KMS-11 (cell line): ENCODE results near the gene CCNB1.
A peak's percentile ranks its signal among the peaks of the same experiment; 100 is the strongest.

Experiments used
- H2AFZ ChIP-seq: fragments of 200-600 bp; sonication (generic); 2 replicates; pipeline ENCODE4 v1.6.1; 2016; ENCODE audit warnings: antibody characterized with exemption, mixed run types, low read depth
- H3K27ac ChIP-seq: fragments of 200-600 bp; sonication (generic); 2 replicates; pipeline ENCODE4 v1.6.1; 2016; ENCODE audit warnings: mild to moderate bottlenecking, mixed run types
- H3K27me3 ChIP-seq: fragments of 200-600 bp; sonication (generic); 2 replicates; pipeline ENCODE4 v1.6.1; 2017; ENCODE audit warnings: mild to moderate bottlenecking, low read depth, mixed run types, moderate library complexity; ENCODE audit not compliant: insufficient read depth
- H3K36me3 ChIP-seq: fragments of 200-600 bp; sonication (generic); 2 replicates; pipeline ENCODE4 v1.6.1; 2017; ENCODE audit warnings: mild to moderate bottlenecking, mixed run types; ENCODE audit not compliant: insufficient read depth
- H3K4me1 ChIP-seq: fragments of 200-600 bp; sonication (generic); 2 replicates; pipeline ENCODE4 v1.6.1; 2016; ENCODE audit warnings: mild to moderate bottlenecking, low read depth, mixed run types; ENCODE audit not compliant: poor library complexity, severe bottlenecking
- H3K4me2 ChIP-seq: fragments of 200-600 bp; sonication (generic); 2 replicates; pipeline ENCODE4 v1.7.0; 2016; ENCODE audit warnings: mild to moderate bottlenecking, mixed run types
- H3K4me3 ChIP-seq: fragments of 200-600 bp; sonication (generic); IDR thresholded peaks from 2 replicates; pipeline ENCODE4 v1.6.1; 2017; ENCODE audit warnings: low read depth, low read length, mixed read lengths; ENCODE audit not compliant: insufficient read depth
- H3K79me2 ChIP-seq: fragments of 200-600 bp; sonication (generic); 2 replicates; pipeline ENCODE4 v1.6.1; 2016; ENCODE audit warnings: low read depth, mixed run types; ENCODE audit not compliant: insufficient read depth
- H3K9ac ChIP-seq: fragments of 200-600 bp; sonication (generic); 2 replicates; pipeline ENCODE4 v1.6.1; 2016; ENCODE audit warnings: mild to moderate bottlenecking, mixed run types
- H4K20me1 ChIP-seq: fragments of 200-600 bp; sonication (generic); 2 replicates; pipeline ENCODE4 v1.6.1; 2016; ENCODE audit warnings: mild to moderate bottlenecking, mixed run types; ENCODE audit not compliant: insufficient read depth
- CTCF ChIP-seq: fragments of 200-600 bp; sonication (generic); conservative IDR thresholded peaks from 2 replicates; pipeline ENCODE4 v1.6.1; 2017; ENCODE audit warnings: low read depth, mild to moderate bottlenecking, antibody characterized with exemption, low read length, moderate library complexity, mixed read lengths

Gene CCNB1

GRCh38 chr5:69166686-69167492, at the start of gene CCNB1:
CCNB1 (plus strand) TSS chr5:69167150; CDS start chr5:69167263, 113 bp downstream.
- peaks cover 27% of the 10 kb centered on the region for H3K4me1 ChIP-seq
- H3K27me3 ChIP-seq = no peaks in the 10 kb centered on the region
- peak within 1 kb of the TSS; percentile 89 for H2AFZ ChIP-seq
- H3K36me3 ChIP-seq = peaks cover 8% of the 10 kb centered on the region; the same call in 1 of the 2 replicates
- H3K9ac ChIP-seq = peak within 1 kb of the TSS; percentile 83
- H4K20me1 ChIP-seq = no peaks in the 10 kb centered on the region
- H3K4me3 ChIP-seq = peak within 1 kb of the TSS; percentile 38
- H3K79me2 ChIP-seq = peaks cover 42% of the 10 kb centered on the region
- peak within 1 kb of the TSS; percentile 85 for H3K4me2 ChIP-seq
- H3K27ac ChIP-seq = peak within 1 kb of the TSS; percentile 79
- no peak for TF ChIP-seq CTCF

DNA sequence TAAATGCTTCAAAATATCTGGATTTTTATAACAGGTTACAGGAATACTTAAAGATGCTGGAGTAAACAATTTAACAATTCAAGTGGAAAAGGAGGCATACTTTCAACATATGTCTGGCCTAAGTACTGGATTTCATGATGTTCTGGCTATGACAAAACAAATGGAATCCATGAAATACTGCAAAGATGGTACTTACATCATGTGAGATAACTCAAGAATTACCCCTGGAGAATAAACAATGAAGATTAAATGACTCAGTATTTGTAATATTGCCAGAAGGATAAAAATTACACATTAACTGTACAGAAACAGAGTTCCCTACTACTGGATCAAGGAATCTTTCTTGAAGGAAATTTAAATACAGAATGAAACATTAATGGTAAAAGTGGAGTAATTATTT, 37.5 kb upstream of the CCNB1 start:
- no peaks in the 10 kb centered on the region for H4K20me1 ChIP-seq
- no peak overlapping the region for H3K9ac ChIP-seq
- no peak overlapping the region for H3K4me2 ChIP-seq
- no peaks in the 10 kb centered on the region for H3K79me2 ChIP-seq
- no peak overlapping the region for H3K4me3 ChIP-seq
- H3K27me3 ChIP-seq = no peaks in the 10 kb centered on the region
- no peak overlapping the region for H2AFZ ChIP-seq
- H3K36me3 ChIP-seq = no peaks in the 10 kb centered on the region; the same call in 1 of the 2 replicates
- no peak for TF ChIP-seq CTCF
- no peaks in the 10 kb centered on the region for H3K4me1 ChIP-seq
- H3K27ac ChIP-seq = no peak overlapping the region

DNA sequence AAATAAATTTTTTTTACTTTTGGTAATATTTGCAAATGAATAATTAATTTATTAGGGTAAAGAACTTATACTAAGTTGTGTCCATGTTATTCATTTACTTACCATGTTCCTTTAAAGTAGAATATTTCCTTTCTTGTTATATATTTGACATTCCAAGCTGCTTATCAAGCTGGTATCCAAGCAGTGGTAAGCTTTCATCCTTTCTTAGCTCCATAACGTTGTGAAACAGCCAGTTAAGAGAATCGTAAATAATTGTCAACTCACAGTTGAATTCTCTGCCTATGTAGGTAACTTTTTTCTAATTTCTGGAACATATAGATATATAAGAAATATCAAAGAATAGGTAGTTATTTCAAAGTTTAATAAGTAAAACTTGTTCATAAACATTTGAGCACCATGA, 36.7 kb upstream of the CCNB1 start:
- no peak for TF ChIP-seq CTCF
- Histone ChIP-seq H3K9ac (no peak overlapping the region), H2AFZ (no peak overlapping the region), H3K4me1 (no peaks in the 10 kb centered on the region), H3K27ac (no peak overlapping the region), H3K27me3 (no peaks in the 10 kb centered on the region), H3K4me2 (no peak overlapping the region), H3K36me3 (no peaks in the 10 kb centered on the region), H3K4me3 (no peak overlapping the region), H3K79me2 (no peaks in the 10 kb centered on the region), H4K20me1 (no peaks in the 10 kb centered on the region)

DNA sequence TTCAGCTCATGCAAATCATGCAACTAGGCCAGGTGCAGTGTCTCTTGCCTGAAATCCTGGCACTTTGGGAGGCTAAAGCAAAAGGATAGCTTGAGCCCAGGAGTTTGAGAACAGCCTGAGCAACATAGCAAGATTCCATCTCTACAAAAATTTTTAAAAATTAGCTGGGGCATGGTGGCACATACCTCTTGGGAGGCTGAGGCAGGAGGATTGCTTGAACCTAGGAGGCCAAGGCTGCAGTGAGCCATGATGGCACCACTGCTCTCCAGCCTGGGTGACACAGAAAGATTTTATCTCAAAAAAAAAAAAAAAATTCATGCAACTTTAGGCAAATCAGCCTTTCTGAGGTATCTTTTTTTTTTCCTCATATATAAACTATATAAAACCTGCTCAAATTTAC, 35.6 kb upstream of the CCNB1 start:
- no peak for TF ChIP-seq CTCF
- Histone ChIP-seq H3K4me2 (no peak overlapping the region), H3K4me1 (no peaks in the 10 kb centered on the region), H3K27me3 (no peaks in the 10 kb centered on the region), H2AFZ (no peak overlapping the region), H4K20me1 (no peaks in the 10 kb centered on the region), H3K36me3 (no peaks in the 10 kb centered on the region), H3K4me3 (no peak overlapping the region), H3K27ac (no peak overlapping the region), H3K9ac (no peak overlapping the region), H3K79me2 (no peaks in the 10 kb centered on the region)
